AG04450 (cell line): ENCODE results near the gene TIMM29. TPM values are rescaled to one million over a fixed set of nuclear protein-coding genes. Genes with fewer than 3 reads are reported as not detected.

Source experiments
- CTCF ChIA-PET: fragments of 300-600, 350-600 bp; formaldehyde crosslinking; extraction: SDS; loops from one replicate; lab custom pipeline; 2022; ENCODE audit warnings: antibody characterized with exemption, inconsistent platforms; lab: Charles Lee
- POLR2A ChIA-PET: fragments of 350-600 bp; formaldehyde crosslinking; extraction: SDS; loops from one replicate; lab custom pipeline; 2021; ENCODE audit warnings: antibody characterized with exemption, inconsistent platforms; lab: Yijun Ruan, JAX
- DNase-seq: peaks from one replicate; pipeline ENCODE4 v3.0.0-alpha.2; 2011; ENCODE audit warnings: low read depth, low spot score
- H3K27ac ChIP-seq: one replicate; pipeline ENCODE4 v1.5.1; 2012; ENCODE audit warnings: low read depth, low read length, control low read depth
- H3K27me3 ChIP-seq: one replicate; pipeline ENCODE4 v1.6.0; 2012; ENCODE audit warnings: low read length; ENCODE audit not compliant: control insufficient read depth, insufficient read depth
- H3K4me3 ChIP-seq: 2 replicates; pipeline ENCODE4 v1.5.1; 2011; ENCODE audit warnings: mild to moderate bottlenecking, low read depth, low read length, control low read depth
- H3K9me3 ChIP-seq: 2 replicates; pipeline ENCODE4 v1.5.1; 2012; ENCODE audit warnings: low read length; ENCODE audit not compliant: control insufficient read depth, insufficient read depth
- CTCF ChIP-seq: IDR thresholded peaks from 2 replicates; pipeline ENCODE4 v1.5.1; 2011; ENCODE audit warnings: low read depth, low read length, control low read depth, inconsistent platforms
- polyA plus RNA-seq: library from polyadenylated mRNA; depleted of rRNA; stranded (reverse); fragments of >200 nt; gene quantifications from 2 replicates; pipeline ENCODE4 v1.2.3, GENCODE V29; 2011

Gene TIMM29
- polyA plus RNA-seq, 1 experiment = 7.5 TPM

DNA sequence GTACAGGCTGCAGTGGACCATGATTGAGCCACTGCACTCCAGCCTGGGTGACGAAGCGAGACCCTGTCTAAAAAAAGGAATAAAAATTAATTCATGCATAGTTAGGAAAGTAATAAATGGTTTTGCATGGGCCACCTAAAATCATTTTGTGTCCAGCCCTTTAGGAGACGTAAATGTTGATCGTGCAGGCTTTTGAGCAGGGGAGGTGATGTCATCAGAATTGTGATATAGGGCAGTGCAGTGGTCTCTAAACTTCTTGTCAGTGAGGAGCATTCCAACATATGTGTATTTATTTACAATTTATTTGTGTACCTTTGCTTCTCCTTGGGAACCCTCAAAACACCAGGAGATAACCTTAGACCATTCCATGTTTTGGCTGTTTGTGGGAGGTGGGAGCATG, 35.3 kb downstream of the TIMM29 start:
- no peak for DNase-seq
- no peak overlapping the region for H3K27ac ChIP-seq
- no peaks in the 10 kb centered on the region for H3K9me3 ChIP-seq
- H3K4me3 ChIP-seq = no peak overlapping the region
- CTCF ChIA-PET = interaction anchor here (0.6 to 4.3 kb wide), 3 partner anchors 23 to 344 kb away, joined by 3 to 12 read pairs (median 3); no protein-coding TSS in a partner anchor
- POLR2A ChIA-PET = interaction anchor here (0.7 kb wide), 1 partner anchor 21 kb away, joined by 8 read pairs; no protein-coding TSS in a partner anchor
- no peaks in the 10 kb centered on the region for H3K27me3 ChIP-seq
- TF ChIP-seq CTCF = no peak

DNA sequence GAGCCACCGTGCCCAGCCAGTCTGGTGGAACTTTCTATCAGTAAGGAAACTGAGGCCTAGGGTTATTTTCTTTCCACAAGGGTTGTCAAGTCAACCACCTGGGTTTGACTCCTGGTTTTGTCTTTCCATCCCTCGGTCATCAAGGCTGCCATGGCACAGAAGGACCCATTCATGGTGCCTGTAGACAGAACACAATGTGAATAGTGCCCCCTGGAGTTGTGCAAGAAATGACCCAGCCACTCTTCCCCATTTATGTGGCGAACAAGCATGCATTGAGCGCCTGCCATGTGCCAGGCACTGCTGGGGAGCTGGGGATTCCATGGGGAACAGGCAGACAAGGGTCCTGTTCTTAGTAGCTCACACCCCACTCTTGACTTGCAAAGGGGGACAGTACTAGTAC, 36.3 kb downstream of the TIMM29 start:
- TF ChIP-seq CTCF = peak; percentile 21; the same call in 1 of the 2 replicates
- ChIA-PET POLR2A (interaction anchor here (0.7 kb wide), 1 partner anchor 23 kb away, joined by 7 read pairs; no protein-coding TSS in a partner anchor), CTCF (interaction anchor here (1.4 kb wide), 1 partner anchor 94 kb away, joined by 3 read pairs; no protein-coding TSS in a partner anchor)
- Histone ChIP-seq H3K4me3 (no peak overlapping the region), H3K9me3 (no peaks in the 10 kb centered on the region), H3K27ac (no peak overlapping the region), H3K27me3 (no peaks in the 10 kb centered on the region)
- DNase-seq = no peak

- Histone ChIP-seq H3K27ac (no peak overlapping the region), H3K4me3 (no peak overlapping the region), H3K9me3 (no peaks in the 10 kb centered on the region), H3K27me3 (no peaks in the 10 kb centered on the region)
- TF ChIP-seq CTCF = no peak
- no peak for DNase-seq
- POLR2A ChIA-PET = no interaction called here
- CTCF ChIA-PET = no interaction called here
These were observed 36.8 kb downstream of the TIMM29 start for GRCh38 chr19:10965398-10965797.

DNA sequence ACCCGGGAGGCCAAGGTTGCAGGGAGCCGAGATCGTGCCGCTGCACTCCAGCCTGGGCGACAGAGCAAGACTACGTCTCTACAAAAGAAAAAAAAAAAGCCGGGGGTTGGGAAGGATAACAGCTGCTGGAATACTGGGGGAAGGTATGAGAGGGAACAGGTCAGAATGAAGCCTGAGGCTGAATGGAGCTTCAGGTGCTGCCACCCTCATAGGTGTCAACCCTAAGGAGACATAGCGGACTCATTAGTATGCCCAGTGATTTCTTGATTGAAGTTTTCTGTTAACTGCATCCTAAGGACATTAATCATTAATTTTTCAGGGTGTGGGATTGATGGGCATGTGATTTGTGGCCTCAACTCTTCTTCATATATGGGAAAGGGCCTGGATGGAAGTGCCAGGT, 38.2 kb downstream of the TIMM29 start:
- POLR2A ChIA-PET = interaction anchor here (0.5 kb wide), 1 partner anchor 49 kb away, joined by 4 read pairs; no protein-coding TSS in a partner anchor
- no peak for TF ChIP-seq CTCF
- CTCF ChIA-PET = no interaction called here
- Histone ChIP-seq H3K27ac (no peak overlapping the region), H3K9me3 (no peaks in the 10 kb centered on the region), H3K27me3 (no peaks in the 10 kb centered on the region), H3K4me3 (no peak overlapping the region)
- no peak for DNase-seq

GRCh38 chr19:10968527-10969135, 40.0 kb downstream of the TIMM29 start:
- no peaks in the 10 kb centered on the region for H3K27me3 ChIP-seq
- ChIA-PET CTCF (interaction anchor here (1.5 kb wide), 1 partner anchor 98 kb away, joined by 3 read pairs; no protein-coding TSS in a partner anchor), POLR2A (no interaction called here)
- H3K4me3 ChIP-seq = no peak overlapping the region
- H3K27ac ChIP-seq = peak overlapping the region; percentile 31
- TF ChIP-seq CTCF = no peak
- DNase-seq = no peak
- H3K9me3 ChIP-seq = no peaks in the 10 kb centered on the region
